Calu3 (cell line): ENCODE data around the gene MRM1. TPM values are rescaled to one million over a fixed set of nuclear protein-coding genes. Genes with fewer than 3 reads are reported as not detected.

ENCODE experiments used
- BruUV-seq: library from RNA; stranded (reverse); fragments of 400-500 nt; replicated peaks from 2 replicates; lab custom pipeline; 2021; lab: Mats Ljungman, UMichigan
- CTCF ChIA-PET: fragments of 300-600 bp; sonication (Branson Sonifier 250); formaldehyde crosslinking; loops from one replicate; lab custom pipeline; 2022; ENCODE audit warnings: antibody characterized with exemption; lab: Charles Lee
- DNase-seq: peaks from one replicate; pipeline ENCODE4 v3.0.0; 2022
- H3K27ac Mint-ChIP-seq: one replicate; pipeline ENCODE4 v1.8.0; 2022; ENCODE audit warnings: mixed read lengths; ENCODE audit not compliant: unreplicated experiment
- H3K27me3 Mint-ChIP-seq: one replicate; pipeline ENCODE4 v1.8.0; 2022; ENCODE audit warnings: mixed read lengths; ENCODE audit not compliant: unreplicated experiment
- H3K36me3 Mint-ChIP-seq: one replicate; pipeline ENCODE4 v1.8.0; 2022; ENCODE audit warnings: mild to moderate bottlenecking, moderate library complexity, mixed read lengths; ENCODE audit not compliant: insufficient read depth, unreplicated experiment
- H3K4me1 Mint-ChIP-seq: one replicate; pipeline ENCODE4 v1.8.0; 2022; ENCODE audit warnings: mild to moderate bottlenecking, low read depth, mixed read lengths; ENCODE audit not compliant: unreplicated experiment
- H3K4me3 Mint-ChIP-seq: one replicate; pipeline ENCODE4 v1.8.0; 2022; ENCODE audit warnings: mild to moderate bottlenecking, low read depth, moderate library complexity, mixed read lengths; ENCODE audit not compliant: unreplicated experiment
- H3K9me3 Mint-ChIP-seq: one replicate; pipeline ENCODE4 v1.8.0; 2022; ENCODE audit warnings: low read depth, mixed read lengths; ENCODE audit not compliant: unreplicated experiment
- intact Hi-C: fragments of 100-400 bp; cut with micrococcal nuclease; formaldehyde crosslinking; loops from one replicate; pipeline ENCODE4 v1.10.0; 2022; ENCODE audit not compliant: unreplicated experiment
- total RNA-seq: library from RNA; stranded (reverse); gene quantifications from 2 replicates; pipeline ENCODE4 v1.2.3, GENCODE V29; 2022
- TF ChIP-seq, protein P1 (sequence below): fragments of 200-600 bp; IDR thresholded peaks from one replicate; pipeline ENCODE4 v1.8.0; 2022; ENCODE audit warnings: antibody characterized with exemption; ENCODE audit not compliant: unreplicated experiment

MRM1 gene
- total RNA-seq, 1 experiment from 2014 or later = 43.5 TPM

DNA sequence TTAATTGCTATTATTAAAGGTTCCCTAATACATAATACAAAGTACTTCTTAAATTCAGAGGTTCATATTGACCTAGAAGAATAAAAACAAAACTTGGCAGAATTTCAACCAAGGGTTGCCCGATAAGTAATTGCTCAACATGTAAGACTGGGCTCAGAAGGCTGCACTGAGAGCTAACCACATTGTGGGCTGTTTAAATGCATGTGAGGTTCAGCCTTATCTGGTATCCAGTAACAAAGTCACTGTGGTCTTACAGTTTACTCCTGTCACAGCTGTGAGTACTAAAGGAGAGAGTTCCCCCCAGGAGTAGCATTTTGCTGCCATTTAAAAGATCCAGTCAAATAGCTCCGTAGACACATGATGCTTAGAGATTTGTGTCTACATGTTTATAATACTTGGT lies 11.3 kb upstream of the MRM1 start:
- intact Hi-C loops = loop anchor here (2.0 kb wide), 1 partner anchor 37 kb away; no protein-coding TSS in a partner anchor
- H3K36me3 Mint-ChIP-seq = peaks cover 73% of the 10 kb centered on the region
- no peak overlapping the region for H3K27ac Mint-ChIP-seq
- CTCF ChIA-PET = interaction anchor here (1.3 to 5.8 kb wide), 2 partner anchors 12 to 44 kb away, joined by 3 to 69 read pairs; partner anchors contain the start of gene MRM1
- no peaks in the 10 kb centered on the region for H3K27me3 Mint-ChIP-seq
- BruUV-seq = no TSS peak
- no peak overlapping the region for H3K4me3 Mint-ChIP-seq
- TF ChIP-seq, protein P1, sequence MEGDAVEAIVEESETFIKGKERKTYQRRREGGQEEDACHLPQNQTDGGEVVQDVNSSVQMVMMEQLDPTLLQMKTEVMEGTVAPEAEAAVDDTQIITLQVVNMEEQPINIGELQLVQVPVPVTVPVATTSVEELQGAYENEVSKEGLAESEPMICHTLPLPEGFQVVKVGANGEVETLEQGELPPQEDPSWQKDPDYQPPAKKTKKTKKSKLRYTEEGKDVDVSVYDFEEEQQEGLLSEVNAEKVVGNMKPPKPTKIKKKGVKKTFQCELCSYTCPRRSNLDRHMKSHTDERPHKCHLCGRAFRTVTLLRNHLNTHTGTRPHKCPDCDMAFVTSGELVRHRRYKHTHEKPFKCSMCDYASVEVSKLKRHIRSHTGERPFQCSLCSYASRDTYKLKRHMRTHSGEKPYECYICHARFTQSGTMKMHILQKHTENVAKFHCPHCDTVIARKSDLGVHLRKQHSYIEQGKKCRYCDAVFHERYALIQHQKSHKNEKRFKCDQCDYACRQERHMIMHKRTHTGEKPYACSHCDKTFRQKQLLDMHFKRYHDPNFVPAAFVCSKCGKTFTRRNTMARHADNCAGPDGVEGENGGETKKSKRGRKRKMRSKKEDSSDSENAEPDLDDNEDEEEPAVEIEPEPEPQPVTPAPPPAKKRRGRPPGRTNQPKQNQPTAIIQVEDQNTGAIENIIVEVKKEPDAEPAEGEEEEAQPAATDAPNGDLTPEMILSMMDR = no peak
- no peak for DNase-seq
- peaks cover 40% of the 10 kb centered on the region for H3K4me1 Mint-ChIP-seq
- no peaks in the 10 kb centered on the region for H3K9me3 Mint-ChIP-seq

DNA sequence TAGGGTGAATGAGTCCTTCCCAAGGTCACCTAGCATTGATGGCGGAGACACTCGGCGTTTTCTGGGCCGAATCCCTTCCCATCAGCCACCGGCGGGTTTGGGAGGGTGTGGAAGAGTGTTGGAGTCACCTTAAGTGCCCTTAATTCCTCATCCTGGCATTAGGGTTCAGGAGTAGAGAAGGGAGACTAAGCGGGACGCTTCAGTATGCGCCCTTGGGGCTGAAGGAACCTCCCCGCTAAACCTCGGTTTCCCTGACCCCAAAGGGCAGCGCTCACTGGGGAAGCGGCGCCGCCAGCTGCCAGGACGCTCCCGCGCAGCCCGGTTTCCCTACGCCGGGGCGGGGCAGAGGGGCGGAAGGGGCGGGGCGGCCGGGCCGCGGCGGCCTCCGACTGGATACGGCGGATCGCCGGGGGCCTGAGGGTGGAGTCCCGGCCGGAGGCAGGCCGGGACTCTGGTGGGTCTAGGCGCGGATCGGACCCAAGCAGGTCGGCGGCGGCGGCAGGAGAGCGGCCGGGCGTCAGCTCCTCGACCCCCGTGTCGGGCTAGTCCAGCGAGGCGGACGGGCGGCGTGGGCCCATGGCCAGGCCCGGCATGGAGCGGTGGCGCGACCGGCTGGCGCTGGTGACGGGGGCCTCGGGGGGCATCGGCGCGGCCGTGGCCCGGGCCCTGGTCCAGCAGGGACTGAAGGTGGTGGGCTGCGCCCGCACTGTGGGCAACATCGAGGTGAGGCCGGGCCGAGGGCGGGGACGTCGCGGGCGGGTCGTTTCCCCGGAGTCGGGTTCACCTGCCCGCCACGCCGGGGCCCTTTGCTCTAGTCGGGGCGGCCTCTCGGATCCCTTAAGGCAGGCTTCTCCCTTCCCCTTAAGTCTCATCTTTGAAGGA lies 9.7 kb upstream of the MRM1 start, which contains the start of gene DHRS11:
Gene DHRS11 (plus strand): TSS at position 446 of the 882 bp plus-strand sequence. CDS start 131 bp downstream, at position 577.
- H3K9me3 Mint-ChIP-seq = no peaks in the 10 kb centered on the region
- no peaks in the 10 kb centered on the region for H3K27me3 Mint-ChIP-seq
- no TSS peak for BruUV-seq
- H3K4me1 Mint-ChIP-seq = peaks cover 40% of the 10 kb centered on the region
- CTCF ChIA-PET = interaction anchor here (0.6 to 5.8 kb wide), 7 partner anchors 10 to 63 kb away, joined by 3 to 69 read pairs (median 3); partner anchors contain the start of genes MRM1, MYO19 and PIGW
- peak within 1 kb of the TSS; percentile 48 for H3K27ac Mint-ChIP-seq
- peak; percentile 99 for DNase-seq
- peak within 1 kb of the TSS; percentile 89 for H3K4me3 Mint-ChIP-seq
- H3K36me3 Mint-ChIP-seq = peaks cover 64% of the 10 kb centered on the region
- intact Hi-C loops = loop anchor here (2.0 kb wide), 1 partner anchor 39 kb away; no protein-coding TSS in a partner anchor
- TF ChIP-seq, protein P1 = peak; percentile 1

DNA sequence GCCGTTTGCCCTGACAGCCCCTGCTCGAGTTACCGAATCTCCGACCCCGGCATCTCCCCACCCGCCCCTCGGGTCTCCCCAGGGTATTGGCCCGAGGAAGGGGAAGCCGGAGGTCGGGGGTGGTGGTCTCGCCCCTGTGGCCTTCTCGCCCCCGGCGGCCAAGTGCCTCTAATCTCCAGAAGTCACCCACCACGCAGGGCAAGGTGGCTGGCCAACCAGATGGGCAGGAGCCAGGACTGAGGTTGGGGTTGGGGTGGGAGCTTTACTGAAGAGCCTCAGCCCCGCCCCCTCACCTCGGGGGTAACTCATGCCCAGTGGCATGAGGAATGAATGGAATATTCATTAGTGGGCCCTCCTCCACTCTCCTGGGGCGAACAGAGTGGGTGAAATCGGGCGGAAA lies 9.1 kb upstream of the MRM1 start:
- H3K36me3 Mint-ChIP-seq = peaks cover 58% of the 10 kb centered on the region

More for the DNA sequence above, 9.1 kb upstream of the MRM1 start:
- H3K27me3 Mint-ChIP-seq = no peaks in the 10 kb centered on the region
- CTCF ChIA-PET = interaction anchor here (0.6 to 5.8 kb wide), 5 partner anchors 10 to 73 kb away, joined by 3 to 69 read pairs (median 4); partner anchors contain the start of genes MRM1, MYO19 and PIGW
- H3K4me3 Mint-ChIP-seq = peak overlapping the region; percentile 89
- BruUV-seq = no TSS peak
- intact Hi-C loops = no loop called here
- no peaks in the 10 kb centered on the region for H3K9me3 Mint-ChIP-seq
- H3K27ac Mint-ChIP-seq = peak overlapping the region; percentile 2
- DNase-seq = peak; percentile 80
- TF ChIP-seq, protein P1 = peak; percentile 6
- peaks cover 40% of the 10 kb centered on the region for H3K4me1 Mint-ChIP-seq
